AG09319 (cell line): Measurements from ENCODE around the gene CALM1.

Experiments
- DNase-seq: peaks from one replicate; pipeline ENCODE4 v3.0.0-alpha.2; 2010; ENCODE audit warnings: low read depth; ENCODE audit errors: extremely low read depth
- CTCF ChIP-seq: IDR thresholded peaks from 2 replicates; pipeline ENCODE4 v1.5.1; 2011; ENCODE audit warnings: low read depth, mild to moderate bottlenecking, inconsistent platforms, low read length, moderate library complexity

Gene CALM1

DNA sequence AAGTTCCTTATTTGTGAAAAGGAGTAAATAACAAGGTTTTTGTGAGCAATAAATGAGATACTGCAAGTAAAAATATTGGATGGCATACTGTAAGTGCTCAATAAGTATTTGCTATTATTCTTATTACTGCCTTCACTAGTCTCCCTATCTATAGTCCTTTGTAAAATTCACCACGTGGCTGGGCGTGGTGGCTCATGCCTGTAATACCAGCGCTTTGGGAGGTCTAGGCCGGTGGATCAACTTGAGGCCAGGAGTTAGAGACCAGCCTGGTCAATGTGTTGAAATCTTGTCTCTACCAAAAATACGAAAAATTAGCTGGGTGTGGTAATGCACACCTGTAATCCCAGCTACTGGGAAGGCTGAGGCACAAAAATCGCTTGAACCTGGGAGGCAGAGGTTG lies 18.6 kb upstream of the CALM1 start:
- no peak for TF ChIP-seq CTCF
- no peak for DNase-seq

GRCh38 chr14:90379106-90379505 lies 17.7 kb upstream of the CALM1 start:
- TF ChIP-seq CTCF = no peak
- DNase-seq = no peak

DNA sequence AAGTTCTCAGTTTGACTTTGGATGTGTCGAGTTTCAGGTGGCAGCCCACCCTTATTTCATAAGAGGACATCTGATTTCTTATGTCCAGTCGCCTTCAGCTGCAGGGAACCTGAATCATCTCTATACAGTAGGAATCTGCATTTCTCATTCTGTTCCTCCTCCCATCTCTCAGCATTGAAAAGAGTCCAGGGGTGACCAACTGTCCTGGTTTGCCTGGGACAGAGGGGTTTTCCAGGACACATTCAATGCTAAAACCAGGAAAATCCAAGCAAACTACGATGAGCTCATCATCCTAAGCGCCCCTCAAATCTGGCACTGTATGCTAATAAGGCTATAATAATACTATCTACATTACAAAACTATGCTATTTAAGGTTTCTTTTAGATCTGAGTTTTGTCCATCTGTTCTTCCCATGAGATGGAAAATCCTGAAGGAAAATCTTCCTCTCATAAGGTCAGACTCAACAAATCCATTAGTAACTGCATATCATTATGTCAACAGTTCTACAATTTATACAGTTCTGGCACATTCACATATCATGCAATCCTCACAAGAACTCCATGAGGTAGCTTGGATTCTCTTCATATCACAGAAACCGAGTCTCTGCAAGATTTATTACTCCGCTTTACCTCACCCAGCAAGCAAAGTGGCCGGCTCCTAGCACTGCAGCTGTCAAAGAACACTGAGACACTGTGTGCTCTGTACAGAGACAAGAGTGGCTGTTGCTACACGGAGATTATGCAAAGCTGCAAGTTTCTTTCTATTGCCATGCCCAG lies 15.6 kb upstream of the CALM1 start:
- no peak for DNase-seq
- no peak for TF ChIP-seq CTCF

- no peak for TF ChIP-seq CTCF
- DNase-seq = no peak
These were observed 14.8 kb upstream of the CALM1 start for GRCh38 chr14:90381999-90382451.

DNA sequence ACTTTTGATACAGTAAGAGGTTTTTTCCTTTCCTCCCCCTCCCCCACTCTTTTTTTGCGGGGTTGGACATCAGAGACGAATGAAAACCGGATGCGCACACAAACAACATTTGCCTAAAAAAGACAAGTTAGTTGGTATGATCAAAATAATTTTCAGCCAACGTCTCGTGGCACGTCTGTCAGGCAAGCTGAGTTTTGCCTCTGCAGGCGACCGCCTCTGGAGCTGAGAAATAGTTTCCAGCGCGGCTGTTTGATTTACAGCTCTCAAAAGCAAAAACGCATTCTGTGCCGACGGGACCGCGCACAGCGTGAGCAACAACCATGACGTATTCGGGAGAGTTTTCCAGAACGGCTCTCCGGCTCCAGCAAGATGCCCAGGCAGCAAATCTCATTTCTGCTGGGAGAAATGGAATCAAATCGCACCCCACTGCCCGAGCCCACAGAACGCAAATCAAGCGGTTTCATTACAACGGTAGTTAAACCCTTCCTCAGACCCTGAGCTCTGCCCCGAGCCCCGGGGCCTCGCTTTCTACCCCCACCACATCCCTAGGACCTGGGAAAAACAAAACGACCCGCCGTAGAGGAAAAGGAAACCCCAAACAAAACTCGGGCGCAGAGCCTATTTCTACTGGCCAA lies 14.2 kb upstream of the CALM1 start:
- no peak for DNase-seq
- no peak for TF ChIP-seq CTCF

DNA sequence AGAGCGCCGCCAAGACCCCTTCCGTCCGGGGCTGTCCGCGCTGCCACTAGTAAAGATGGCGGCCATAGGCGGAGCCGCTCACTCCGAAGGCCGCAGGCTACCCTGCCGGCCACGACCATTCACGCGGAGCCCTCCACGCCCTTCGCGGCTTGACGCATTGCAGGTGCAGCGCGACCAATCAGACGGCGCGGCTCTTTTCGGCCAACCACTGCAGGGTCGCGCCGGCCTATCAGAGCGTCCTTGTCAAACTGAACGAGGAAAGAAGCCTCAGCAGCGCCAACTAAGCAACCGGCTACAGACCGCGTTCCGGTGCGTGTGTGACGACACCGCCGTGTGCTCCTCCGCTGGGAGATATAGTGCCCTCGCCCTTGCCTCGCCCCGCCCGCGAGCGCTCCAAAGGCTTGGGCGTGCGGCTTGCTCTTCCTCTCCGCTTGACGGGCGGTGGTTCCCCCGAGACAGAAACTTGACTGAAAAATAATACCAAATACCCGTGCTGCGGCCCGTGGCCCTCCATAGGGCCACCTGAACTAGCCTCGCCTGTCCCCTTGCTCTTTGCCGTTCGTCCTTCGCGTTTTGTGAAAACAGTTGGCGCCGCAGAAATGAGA lies 13.6 kb upstream of the CALM1 start:
- peak; percentile 100 for DNase-seq
- no peak; the same call in 1 of the 2 replicates for TF ChIP-seq CTCF
